ENCODE measurements around the gene ADCY10. TPM values are rescaled to one million over a fixed set of nuclear protein-coding genes. Genes with fewer than 3 reads are reported as not detected.

Gene ADCY10
- total RNA-seq, 1 donor from 2014 or later = not detected

DNA sequence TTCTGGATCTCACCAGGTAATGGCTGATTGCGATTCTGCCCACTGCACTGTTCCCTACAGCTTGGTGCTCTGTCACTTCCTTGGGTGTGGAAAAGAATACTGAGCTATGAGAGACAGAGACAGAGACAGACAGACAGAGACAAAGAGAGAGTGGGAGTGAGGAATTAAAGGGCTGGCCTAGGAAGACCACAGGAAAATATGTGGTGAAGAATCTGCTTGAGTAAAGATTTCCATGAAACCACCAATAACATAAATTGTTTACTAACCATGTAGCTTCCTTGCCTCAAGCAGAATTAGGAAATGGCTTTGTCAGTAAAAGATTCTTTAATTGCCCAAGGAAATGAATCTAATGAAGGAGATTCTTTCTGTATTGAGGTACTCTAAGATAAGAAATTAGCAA is 137.8 kb downstream of the ADCY10 start:
- Mint-ChIP-seq H3K4me1 (no peaks in the 10 kb centered on the region), H3K4me3 (no peak overlapping the region), H3K27me3 (ENCODE audit: insufficient read depth, low read depth) (no peaks in the 10 kb centered on the region), H3K9me3 (peaks cover 8% of the 10 kb centered on the region), H3K27ac (no peak overlapping the region), H3K36me3 (peaks cover 63% of the 10 kb centered on the region)
- H2AFZ ChIP-seq (replicated peaks) = no peak overlapping the region
- no peaks in the 10 kb centered on the region for H3F3A ChIP-seq (ENCODE audit: low read depth)
- H4K20me1 ChIP-seq (ENCODE audit: low read depth) = no peaks in the 10 kb centered on the region
- no peaks in the 10 kb centered on the region for H3K79me2 ChIP-seq (ENCODE audit: low read depth)
- no peaks in the 10 kb centered on the region for H3K9me3 ChIP-seq (ENCODE audit: low read depth)
- H3K36me3 ChIP-seq = peaks cover 13% of the 10 kb centered on the region
- H3K4me1 ChIP-seq = no peaks in the 10 kb centered on the region
- no peak overlapping the region for H3K4me3 ChIP-seq
- no peak overlapping the region for H3K27ac ChIP-seq
- no peak for TF ChIP-seq CTCF (IDR thresholded peaks at IDR 0.05)
- TF ChIP-seq EZH2phosphoT487 (IDR thresholded peaks at IDR 0.05) = no peak
- TF ChIP-seq EZH2 (IDR thresholded peaks at IDR 0.05) = no peak
- no peaks in the 10 kb centered on the region for H3K27me3 ChIP-seq
- no peak overlapping the region for H3K4me2 ChIP-seq
- no peak for DNase-seq (ENCODE audit: low spot score)
- no peak overlapping the region for H3K9ac ChIP-seq

DNA sequence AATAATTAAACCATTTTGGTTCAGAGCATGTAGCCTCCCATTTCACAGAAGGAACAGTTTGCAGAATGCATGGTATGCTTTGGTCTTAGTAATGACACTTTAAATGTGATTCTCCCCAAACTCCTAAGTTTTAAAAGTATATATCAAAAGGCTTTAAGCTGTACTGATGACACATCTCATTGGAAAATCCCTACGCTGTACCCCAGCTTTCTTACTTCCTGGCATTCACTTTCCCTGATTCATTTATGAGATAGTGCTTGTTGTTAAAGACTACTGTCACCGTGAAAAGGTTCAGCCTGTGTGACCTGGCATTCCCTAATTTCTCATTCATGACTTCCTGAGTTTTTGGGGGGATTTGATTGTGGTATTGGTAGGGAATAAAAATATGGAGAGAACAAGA is 138.8 kb downstream of the ADCY10 start:
- H3F3A ChIP-seq (ENCODE audit: low read depth) = peaks cover 4% of the 10 kb centered on the region
- H3K36me3 Mint-ChIP-seq = peaks cover 62% of the 10 kb centered on the region
- peaks cover 4% of the 10 kb centered on the region for H3K9me3 Mint-ChIP-seq
- peaks cover 8% of the 10 kb centered on the region for H3K36me3 ChIP-seq
- DNase-seq (ENCODE audit: low spot score) = no peak
- no peaks in the 10 kb centered on the region for H3K27me3 Mint-ChIP-seq (ENCODE audit: insufficient read depth, low read depth)
- H3K9ac ChIP-seq = no peak overlapping the region
- TF ChIP-seq CTCF (IDR thresholded peaks at IDR 0.05) = no peak
- no peak for TF ChIP-seq EZH2 (IDR thresholded peaks at IDR 0.05)
- H3K4me2 ChIP-seq = no peak overlapping the region
- H3K9me3 ChIP-seq (ENCODE audit: low read depth) = no peaks in the 10 kb centered on the region
- no peak overlapping the region for H3K4me3 Mint-ChIP-seq
- H3K27me3 ChIP-seq = no peaks in the 10 kb centered on the region
- H4K20me1 ChIP-seq (ENCODE audit: low read depth) = no peaks in the 10 kb centered on the region
- no peak overlapping the region for H3K27ac Mint-ChIP-seq
- no peaks in the 10 kb centered on the region for H3K4me1 Mint-ChIP-seq
- peaks cover 5% of the 10 kb centered on the region for H3K4me1 ChIP-seq
- no peaks in the 10 kb centered on the region for H3K79me2 ChIP-seq (ENCODE audit: low read depth)
- no peak overlapping the region for H3K4me3 ChIP-seq
- no peak overlapping the region for H2AFZ ChIP-seq (replicated peaks)
- H3K27ac ChIP-seq = no peak overlapping the region

DNA sequence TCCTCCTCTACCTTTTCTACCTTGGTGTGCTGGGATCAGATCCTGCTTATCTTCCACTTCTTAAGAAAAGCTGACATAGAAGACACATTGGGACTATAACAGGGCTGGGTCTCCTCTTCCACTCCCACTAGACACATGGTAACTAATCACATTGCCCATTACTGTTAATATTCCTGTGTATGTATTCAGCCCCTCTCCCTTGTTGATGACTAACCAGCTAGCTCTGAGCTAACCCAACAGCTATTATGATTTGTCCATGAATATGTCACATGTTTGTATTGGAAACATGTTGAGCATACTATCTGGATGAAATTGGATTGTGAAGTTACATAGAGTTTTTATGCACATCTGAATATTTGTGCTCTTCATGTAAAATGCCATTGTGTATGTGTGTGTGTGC is 139.2 kb downstream of the ADCY10 start:
- no peak overlapping the region for H3K27ac ChIP-seq
- no peak for DNase-seq (ENCODE audit: low spot score)
- no peaks in the 10 kb centered on the region for H3K4me1 Mint-ChIP-seq
- no peak overlapping the region for H2AFZ ChIP-seq (replicated peaks)
- no peaks in the 10 kb centered on the region for H3K27me3 Mint-ChIP-seq (ENCODE audit: insufficient read depth, low read depth)
- H3K9me3 Mint-ChIP-seq = peaks cover 2% of the 10 kb centered on the region
- H3K9ac ChIP-seq = no peak overlapping the region
- H3K36me3 ChIP-seq = peaks cover 3% of the 10 kb centered on the region
- no peaks in the 10 kb centered on the region for H3K79me2 ChIP-seq (ENCODE audit: low read depth)
- H3K9me3 ChIP-seq (ENCODE audit: low read depth) = no peaks in the 10 kb centered on the region
- H4K20me1 ChIP-seq (ENCODE audit: low read depth) = no peaks in the 10 kb centered on the region
- peaks cover 62% of the 10 kb centered on the region for H3K36me3 Mint-ChIP-seq
- no peak overlapping the region for H3K4me3 Mint-ChIP-seq
- H3K27me3 ChIP-seq = no peaks in the 10 kb centered on the region
- no peak overlapping the region for H3K4me2 ChIP-seq
- no peak overlapping the region for H3K27ac Mint-ChIP-seq
- H3F3A ChIP-seq (ENCODE audit: low read depth) = peaks cover 8% of the 10 kb centered on the region
- no peak overlapping the region for H3K4me3 ChIP-seq
- TF ChIP-seq EZH2 (IDR thresholded peaks at IDR 0.05) (no peak), EZH2phosphoT487 (IDR thresholded peaks at IDR 0.05) (no peak), CTCF (IDR thresholded peaks at IDR 0.05) (no peak)
- H3K4me1 ChIP-seq = peaks cover 9% of the 10 kb centered on the region
